DMS53 (cell line): ENCODE results near the gene IQGAP3.

Experiments used
- DNase-seq: peaks from one replicate; lab custom pipeline; 2025; lab: John Stamatoyannopoulos, UW

Gene IQGAP3

DNA sequence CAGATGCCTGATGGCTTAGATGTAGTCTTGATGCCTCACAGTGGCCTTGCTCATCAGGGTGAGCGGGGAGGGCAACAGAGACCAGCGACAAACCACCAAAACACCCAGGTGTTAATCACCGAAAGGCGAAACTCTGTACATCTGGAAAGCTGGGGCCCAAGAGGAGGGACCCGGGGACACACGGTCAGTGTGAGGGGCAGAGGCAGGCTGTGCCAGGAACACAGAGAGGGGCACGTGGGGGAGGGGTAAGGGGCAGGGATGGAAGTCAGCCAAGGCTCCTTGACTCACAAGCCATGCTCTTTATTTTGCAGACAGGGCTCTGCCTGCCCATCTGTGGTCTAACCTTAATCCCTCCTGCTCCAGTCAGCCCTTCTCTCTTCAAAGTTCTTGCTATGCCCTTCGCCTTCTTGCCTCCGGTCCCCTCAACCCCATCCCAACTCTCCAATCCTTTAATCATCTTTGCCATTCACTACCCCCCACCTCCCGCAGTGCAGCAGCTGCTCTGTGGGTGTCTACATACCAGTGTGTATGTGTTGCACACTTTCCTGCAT lies 76.1 kb downstream of the IQGAP3 start:
- DNase-seq, result no peak

GRCh38 chr1:156495401-156496140 lies 76.8 kb downstream of the IQGAP3 start:
- DNase-seq, result no peak

DNA sequence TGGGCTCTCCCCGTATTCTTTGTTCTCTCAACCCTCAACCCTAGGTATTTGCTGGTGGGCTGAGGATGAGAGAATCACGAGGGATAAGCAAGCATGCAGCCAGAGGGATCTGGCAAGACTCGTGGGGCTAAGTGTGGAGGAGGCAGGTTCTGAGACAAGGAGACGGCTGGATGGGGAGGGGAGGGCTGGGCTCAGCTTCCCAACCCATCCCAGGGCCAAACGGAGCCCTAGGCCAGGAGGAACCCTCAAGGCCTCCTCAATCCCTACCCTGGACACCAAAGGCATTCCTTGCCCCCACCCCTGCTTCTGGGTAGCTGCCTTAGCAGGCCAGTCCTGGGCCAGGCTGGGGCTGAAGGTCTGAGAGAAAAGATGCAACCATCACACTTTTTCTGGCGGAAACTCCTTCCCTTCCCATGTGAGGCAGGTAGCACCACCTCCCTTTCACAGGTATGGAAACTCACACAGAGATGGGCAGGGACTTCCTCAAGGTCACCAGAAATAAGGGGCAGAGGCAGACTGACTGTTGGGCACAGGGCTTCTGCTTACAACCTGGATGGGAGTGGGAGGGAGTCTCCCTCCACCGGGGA lies 78.0 kb downstream of the IQGAP3 start:
- DNase-seq, result no peak

DNA sequence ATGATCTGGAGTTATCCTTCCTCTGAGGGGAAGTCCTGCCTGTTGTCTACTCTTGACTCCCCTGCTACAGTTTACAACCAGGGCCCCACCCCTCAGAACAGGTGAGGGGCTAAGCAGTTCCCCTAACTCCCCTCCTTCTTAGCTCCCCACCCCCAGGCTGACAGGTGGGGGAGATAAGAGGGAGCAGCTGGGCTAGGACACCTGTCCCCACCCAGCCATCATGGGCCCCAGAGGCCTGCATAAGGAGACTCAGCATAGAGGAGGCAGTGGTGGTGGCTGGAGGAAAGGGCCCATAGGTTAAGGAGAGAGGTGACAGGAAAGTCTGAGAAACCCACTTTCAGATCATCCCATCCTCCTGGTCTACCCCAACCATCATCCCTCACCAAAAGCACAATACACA lies 78.6 kb downstream of the IQGAP3 start:
- DNase-seq, result no peak

- no peak for DNase-seq
Measured at GRCh38 chr1:156493154-156493631, 79.2 kb downstream of the IQGAP3 start.

GRCh38 chr1:156492591-156493080 lies 79.7 kb downstream of the IQGAP3 start:
- DNase-seq, result no peak

GRCh38 chr1:156492013-156492590 lies 80.3 kb downstream of the IQGAP3 start:
- no peak for DNase-seq

- no peak for DNase-seq
Measured at GRCh38 chr1:156491151-156491949, 81.0 kb downstream of the IQGAP3 start.

- no peak for DNase-seq
Measured at GRCh38 chr1:156490401-156491032, 81.8 kb downstream of the IQGAP3 start.

DNA sequence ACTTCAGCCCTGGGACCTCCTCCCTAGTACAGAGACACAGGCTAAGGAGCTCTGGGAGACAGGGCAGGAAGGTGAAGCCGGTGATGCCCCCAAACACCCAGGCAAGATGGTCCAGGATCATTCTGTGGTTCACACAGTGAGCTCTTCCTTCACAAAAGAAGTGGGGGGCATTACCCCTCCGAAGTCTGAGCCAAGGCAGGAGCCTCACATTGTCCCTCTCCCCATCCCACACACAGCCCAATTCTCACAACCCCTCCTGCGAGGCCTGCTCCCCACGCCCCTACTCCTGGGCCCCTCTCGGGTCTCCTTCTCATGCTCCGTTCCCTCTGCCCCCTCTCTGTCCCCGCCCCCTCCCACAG lies 82.5 kb downstream of the IQGAP3 start:
- no peak for DNase-seq

DNA sequence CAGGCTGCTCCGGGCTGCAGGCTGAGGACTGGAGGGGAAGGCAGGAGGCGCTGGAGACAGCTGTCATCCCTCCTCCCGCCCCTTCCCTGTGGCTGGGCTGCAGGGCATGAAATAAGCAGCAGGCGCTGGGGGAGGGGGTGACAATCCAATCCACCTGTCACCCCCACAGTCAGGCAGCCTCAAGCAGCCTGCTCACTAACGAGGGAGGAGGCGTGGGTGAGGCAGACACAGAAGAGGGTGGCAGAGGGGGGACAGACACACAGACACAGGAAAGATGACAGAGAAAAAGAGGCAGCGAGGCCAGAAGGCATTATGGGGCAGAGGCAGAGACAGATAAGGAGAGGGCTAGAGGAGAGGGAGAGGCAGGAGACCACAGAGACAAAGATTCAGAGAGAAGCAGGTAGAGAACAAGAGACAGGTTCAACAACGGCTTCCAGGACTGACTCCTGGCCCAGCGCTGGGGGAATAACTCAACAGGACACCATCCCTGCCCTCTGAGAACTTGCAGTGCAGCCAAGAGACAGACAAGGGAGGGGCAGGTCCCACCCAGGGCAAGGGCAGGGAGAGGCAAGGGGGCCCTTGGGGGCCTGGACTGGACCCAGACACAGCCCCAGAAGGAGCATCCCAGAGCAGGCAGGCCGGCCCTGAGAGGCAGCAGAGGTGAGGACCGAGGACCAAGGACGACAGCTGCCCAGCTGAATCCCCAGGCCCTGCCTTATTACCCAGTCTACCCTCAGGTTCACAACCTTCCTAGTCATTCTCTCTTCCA lies 83.0 kb downstream of the IQGAP3 start:
- DNase-seq, result peak; percentile 50

- DNase-seq, result no peak
Measured at GRCh38 chr1:156488566-156489165, 83.7 kb downstream of the IQGAP3 start.

DNA sequence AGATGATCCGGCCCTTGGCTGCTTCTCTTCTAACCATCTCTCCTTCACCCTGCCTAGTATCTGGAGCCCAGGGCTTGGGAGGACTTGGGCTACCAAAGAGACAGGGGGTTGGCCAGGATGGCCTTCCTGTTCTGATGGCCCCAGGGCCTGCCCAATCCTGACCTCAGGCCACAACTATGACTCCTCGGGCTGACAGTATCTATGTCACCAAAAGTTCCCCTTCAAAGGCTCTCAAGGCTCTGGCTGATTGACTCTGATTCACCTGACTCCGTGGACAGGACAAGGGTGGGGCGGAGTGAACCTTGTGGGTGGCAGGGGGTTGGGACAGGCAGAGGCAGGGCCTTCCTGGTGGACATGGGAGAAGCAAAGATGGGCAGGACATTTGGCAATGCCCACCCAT lies 84.5 kb downstream of the IQGAP3 start:
- DNase-seq, result no peak

GRCh38 chr1:156486421-156487344 lies 85.7 kb downstream of the IQGAP3 start:
- DNase-seq, result no peak

GRCh38 chr1:156485984-156486383 lies 86.4 kb downstream of the IQGAP3 start:
- DNase-seq, result no peak

GRCh38 chr1:156484480-156485058 lies 87.8 kb downstream of the IQGAP3 start:
- DNase-seq, result no peak

- no peak for DNase-seq
Measured at GRCh38 chr1:156483397-156483796, 89.0 kb downstream of the IQGAP3 start.

DNA sequence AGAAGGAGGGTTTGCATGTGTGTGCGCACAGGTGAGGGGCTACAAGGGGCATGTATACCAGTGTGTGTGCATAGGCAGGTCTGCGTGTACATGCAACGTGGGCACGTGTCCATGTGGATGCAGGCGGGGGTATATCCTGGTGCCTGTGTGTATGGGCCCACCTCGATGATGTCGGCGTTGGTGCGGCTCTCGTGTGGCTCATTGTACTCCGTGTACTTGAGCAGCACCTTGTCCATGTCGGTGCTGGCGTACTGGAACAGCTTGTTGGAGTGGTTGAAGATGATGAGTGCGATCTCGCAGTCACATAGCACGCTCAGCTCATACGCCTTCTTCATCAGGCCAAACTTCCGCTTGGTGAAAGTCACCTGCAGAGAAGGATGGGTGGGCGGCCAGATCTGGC lies 90.1 kb downstream of the IQGAP3 start:
- no peak for DNase-seq

GRCh38 chr1:156481527-156481926 lies 90.8 kb downstream of the IQGAP3 start:
- DNase-seq, result no peak
